ENCODE results near the gene SYTL3. TPM values are rescaled to one million over a fixed set of nuclear protein-coding genes. Genes with fewer than 3 reads are reported as not detected.
"Not testable (repeated sequence)": the region's sequence is repeated elsewhere in the genome, so short reads cannot be mapped to it uniquely, and the experiment has no call there.

The SYTL3 gene
- total RNA-seq, 2 donors from 2014 or later = 3.7 to 4.4 TPM

DNA sequence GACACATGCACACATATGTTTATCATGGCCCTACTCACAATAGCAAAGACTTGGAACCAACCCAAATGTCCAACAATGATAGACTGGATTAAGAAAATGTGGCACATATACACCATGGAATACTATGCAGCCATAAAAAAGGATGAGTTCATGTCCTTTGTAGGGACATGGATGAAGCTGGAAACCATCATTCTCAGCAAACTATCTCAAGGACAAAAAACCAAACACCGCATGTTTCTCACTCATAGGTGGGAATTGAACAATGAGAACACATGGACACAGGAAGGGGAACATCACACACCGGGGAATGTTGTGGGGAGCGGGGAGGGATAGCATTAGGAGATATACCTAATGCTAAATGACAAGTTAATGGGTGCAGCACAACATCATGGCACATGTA is 27.2 kb downstream of the SYTL3 start:
- DNase-seq; ATAC-seq; intact Hi-C loops (cut with DNase I): not testable (repeated sequence)

DNA sequence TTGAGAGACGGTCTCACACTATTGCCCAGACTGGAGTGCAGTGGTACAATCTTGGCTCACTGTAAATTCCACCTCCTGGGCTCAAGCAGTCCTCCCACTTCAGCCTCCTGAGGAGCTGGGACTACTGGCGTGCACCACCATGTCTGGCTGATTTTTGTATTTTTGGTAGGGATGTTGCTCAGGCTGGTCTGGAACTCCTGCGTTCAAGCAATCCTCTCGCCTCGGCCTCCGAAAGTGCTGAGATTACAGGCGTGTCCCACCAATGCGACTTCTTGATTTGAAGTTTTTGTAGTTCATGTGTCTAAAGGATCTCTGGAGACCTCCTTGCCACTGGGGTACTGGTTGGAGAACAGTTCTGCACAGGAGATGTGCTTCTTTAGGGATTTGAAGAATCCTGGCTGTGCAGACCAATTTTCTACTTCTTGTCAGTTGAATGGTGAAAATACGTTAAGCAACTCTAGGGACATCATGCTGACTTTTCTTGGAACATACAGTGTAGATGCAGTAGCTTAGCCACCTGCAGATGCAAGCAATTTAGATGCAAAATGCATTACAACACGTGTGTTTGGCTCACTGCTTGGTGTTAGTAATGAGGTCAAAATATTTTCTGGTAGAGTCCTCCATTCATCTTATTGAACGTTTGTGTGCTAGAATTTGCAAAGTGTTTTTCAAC is 28.2 kb downstream of the SYTL3 start:
- no peak for ATAC-seq
- intact Hi-C loops (cut with DNase I) = no loop called here
- no peak for DNase-seq

DNA sequence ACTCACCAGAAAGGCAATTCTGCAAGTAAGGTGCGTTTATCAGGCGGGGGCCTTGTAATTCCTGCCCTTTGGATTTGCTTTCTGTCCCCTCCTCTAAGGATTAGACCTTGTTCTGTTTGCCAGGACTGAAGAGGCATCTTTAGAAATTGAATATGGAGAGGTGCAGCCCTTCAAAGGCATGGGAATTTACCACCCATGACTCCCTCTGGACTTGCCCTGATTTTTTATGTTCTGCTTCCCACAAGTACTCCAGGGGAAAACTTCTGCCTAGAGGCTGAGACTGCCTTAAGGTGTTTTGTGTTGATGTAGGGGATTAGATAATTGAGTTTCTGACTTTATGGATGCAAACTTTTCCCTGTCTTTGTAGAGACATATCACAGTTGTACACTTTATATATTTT is 30.2 kb downstream of the SYTL3 start:
- intact Hi-C loops (cut with DNase I) = no loop called here
- ATAC-seq (no peak), DNase-seq (no peak)

DNA sequence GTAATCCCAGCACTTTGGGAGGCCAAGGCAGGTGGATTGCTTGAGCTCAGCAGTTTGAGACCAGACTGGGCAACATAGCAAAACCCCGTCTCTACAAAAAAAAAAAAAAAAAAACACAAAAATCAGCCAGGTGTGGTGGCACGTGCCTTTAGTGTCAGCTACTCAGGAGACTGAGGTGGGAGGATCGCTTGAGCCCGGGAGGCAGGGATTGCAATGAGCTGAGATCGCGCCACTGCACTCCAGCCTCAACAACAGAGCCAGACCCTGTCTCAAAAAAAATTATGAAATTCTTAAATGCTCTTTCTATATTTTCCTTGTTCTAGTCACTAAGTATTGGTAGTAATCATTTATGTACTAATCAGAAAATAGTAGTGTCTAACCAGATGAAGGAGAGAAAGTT is 30.6 kb downstream of the SYTL3 start:
- DNase-seq (no peak), ATAC-seq (no peak)
- intact Hi-C loops (cut with DNase I) = no loop called here

DNA sequence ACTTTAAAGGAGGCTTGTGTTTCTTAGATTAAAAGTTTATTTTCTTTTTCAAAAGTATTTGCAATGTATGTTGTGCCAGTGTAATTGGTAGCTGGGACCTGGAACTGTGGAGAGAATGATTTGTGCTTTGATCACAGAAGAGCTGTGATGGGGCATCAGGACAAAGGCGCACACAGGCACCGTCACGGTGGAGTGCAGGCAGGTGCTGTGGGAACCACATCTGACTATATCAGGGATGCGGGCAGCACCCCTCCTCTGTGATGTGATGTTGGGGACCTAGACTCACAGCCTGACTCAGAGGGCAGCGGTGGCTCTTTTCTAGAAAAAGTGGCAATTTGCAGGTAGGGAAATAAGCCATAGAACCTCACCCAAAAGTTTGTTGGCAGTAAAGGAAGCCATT is 34.5 kb downstream of the SYTL3 start:
- no peak for ATAC-seq
- intact Hi-C loops (cut with DNase I) = no loop called here

DNA sequence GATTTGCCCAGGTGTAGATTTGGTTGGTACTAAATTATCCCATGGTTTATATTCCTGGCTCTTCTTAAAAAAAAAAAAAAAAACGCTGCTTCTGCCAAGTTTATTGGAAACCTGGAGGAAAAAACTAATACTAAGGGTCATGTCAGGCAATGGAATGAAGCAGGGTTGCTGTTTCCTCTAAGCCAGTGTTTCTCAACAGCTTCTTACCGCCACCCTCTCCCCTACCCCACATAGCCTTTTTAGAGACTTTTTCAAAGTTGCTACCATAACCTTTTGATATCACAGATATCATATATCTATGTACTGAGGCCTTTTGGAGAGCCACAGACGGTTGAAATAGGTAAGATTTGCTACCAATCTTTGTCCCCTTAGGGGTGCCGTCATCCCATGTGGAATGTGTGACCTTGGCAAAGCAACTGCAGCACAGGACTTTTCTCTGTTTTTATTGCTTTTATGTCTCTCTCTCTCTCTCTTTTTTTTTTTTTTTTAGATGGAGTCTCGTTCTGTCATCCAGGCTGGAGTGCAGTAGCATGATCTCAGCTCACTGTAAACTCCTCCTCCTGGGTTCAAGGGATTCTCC is 35.0 kb downstream of the SYTL3 start:
- ATAC-seq (no peak), DNase-seq (no peak)
- intact Hi-C loops (cut with DNase I) = no loop called here

More for the DNA sequence above, 34.5 kb downstream of the SYTL3 start:
- DNase-seq = no peak

DNA sequence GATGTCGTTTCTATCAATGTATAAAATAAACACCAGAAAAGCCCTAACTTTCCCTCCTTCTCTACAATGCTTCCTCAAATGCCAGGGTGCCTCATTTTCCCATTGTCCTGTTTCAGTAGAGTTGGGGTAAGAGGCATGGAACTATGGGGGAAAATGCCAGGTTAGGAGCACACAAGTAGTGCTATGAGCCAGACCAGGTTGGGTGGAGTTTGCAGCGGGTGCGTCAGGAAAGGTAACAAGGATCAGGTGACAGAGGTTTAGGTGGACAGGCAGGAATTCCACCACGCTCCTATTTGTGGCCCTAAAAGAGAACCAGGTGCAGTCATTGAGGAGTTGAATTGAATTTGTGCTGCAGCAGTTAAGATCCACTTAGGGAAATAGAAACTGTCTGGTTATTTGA is 36.5 kb downstream of the SYTL3 start:
- no peak for ATAC-seq
- intact Hi-C loops (cut with DNase I) = no loop called here
- no peak for DNase-seq

DNA sequence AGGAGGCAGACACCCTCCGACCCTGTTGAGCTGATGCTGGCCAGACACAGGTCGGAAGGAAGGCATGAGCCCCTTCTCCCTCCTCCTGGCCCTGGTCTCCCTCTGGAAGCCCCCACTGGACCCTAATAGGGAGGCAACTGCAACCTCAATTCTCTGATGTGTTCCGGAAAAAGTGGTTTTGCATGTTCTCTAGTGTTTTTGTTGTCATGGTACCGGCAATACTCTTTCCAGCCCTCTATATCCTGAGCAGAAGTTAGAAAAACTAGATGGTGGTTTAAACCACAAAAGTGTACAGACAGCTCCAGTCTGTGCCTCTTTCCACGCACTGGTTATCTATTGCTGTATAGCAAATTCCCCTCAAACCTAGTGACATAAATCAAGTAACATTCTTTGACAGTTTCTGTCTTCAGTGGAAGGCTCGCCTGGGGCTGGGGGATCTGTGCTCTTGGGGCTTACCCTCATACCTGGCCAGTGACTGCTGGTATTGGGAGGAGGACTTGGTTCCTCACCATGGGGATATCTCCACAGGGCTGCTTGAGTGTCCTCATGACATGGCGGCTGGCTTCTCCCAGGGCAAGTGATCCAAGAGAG is 37.0 kb downstream of the SYTL3 start:
- peak; percentile 48 to 73 for ATAC-seq
- intact Hi-C loops (cut with DNase I) = no loop called here
- no peak for DNase-seq

DNA sequence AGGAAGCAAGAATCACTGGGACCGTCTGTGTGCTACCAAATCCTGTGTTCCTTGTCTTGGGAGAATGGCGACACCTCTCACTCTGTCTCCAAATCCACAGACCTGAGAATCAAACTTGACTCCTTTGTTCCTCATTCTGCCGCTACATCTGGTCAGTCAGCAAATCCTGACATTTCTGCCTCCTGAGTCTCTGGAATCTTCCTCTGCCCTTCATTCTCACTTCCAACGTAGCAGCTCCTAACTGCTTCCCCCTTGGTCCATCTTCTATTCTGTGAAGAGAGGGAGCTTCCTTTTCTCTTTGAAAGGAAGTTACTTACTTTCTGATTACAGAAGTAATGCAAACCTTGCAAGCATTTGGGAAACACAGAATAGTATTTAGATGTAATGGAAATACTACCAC is 37.7 kb downstream of the SYTL3 start:
- DNase-seq = no peak
- ATAC-seq = peak in 1 of 2 donors; percentile 54
- intact Hi-C loops (cut with DNase I) = no loop called here

DNA sequence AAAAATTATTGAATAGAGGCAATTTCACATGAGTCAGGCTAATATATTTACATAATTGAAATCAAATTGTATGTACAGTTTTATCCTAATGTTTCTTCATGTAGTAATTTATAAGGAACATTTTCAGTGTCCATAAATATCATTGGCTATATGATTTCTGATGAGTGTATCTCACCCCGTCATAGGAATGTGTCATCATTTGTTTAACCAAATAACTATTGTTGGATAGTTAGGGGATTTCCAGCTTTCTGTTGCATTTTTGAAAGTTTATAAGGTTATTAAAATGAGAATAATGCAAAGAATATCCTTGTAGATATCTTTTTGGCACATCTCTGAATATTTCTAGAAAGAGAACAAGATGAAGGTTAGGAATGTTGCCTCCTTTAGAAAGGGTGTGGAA is 39.0 kb downstream of the SYTL3 start:
- no peak for ATAC-seq
- intact Hi-C loops (cut with DNase I) = no loop called here
- DNase-seq = no peak

DNA sequence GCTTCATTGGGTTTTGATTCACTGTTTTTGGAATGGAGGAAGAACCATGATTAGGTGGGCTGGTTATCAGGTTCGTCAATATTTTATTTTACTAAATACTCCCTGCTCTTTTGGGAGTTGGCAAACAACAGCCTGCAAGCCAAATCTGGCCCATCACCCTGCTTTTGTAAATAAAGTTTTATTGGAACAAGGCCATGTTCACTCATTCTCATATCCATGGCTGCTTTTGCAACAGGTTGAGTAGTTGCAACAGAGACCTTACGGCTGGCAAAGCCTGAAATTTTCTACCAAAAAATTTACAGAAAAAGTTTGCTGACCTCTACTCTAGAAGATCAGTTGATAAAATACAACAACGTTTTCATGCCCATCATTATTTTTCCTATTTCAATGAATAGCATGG is 45.1 kb downstream of the SYTL3 start:
- ATAC-seq (no peak), DNase-seq (no peak)
- intact Hi-C loops (cut with DNase I) = loop anchor here (5.0 to 10.0 kb wide), 3 partner anchors 58 to 473 kb away; no protein-coding TSS in a partner anchor

DNA sequence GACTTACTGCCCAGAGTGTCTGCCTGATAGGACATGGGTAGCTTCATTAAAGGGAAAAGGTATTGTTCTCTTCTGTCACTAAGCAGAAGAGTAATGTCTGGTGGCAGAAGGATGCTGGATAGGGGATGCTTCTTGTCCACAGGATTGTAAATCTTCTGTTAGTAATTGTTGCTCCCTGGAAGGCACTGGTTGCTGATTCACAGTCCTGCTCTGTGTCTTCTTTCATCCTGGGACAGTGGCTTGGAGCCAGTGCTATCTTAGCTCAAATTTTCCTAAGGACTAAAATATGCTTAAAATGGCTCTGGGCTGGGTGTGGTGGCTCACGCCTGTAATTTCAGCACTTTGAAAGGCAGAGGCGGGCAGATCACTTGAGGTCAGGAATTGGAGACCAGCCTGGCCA is 48.0 kb downstream of the SYTL3 start:
- intact Hi-C loops (cut with DNase I) = loop anchor here in 1 of 2 donors (10.0 kb wide), 1 partner anchor 473 kb away; no protein-coding TSS in a partner anchor
- peak in 1 of 2 donors; percentile 49 for ATAC-seq
- DNase-seq = no peak

DNA sequence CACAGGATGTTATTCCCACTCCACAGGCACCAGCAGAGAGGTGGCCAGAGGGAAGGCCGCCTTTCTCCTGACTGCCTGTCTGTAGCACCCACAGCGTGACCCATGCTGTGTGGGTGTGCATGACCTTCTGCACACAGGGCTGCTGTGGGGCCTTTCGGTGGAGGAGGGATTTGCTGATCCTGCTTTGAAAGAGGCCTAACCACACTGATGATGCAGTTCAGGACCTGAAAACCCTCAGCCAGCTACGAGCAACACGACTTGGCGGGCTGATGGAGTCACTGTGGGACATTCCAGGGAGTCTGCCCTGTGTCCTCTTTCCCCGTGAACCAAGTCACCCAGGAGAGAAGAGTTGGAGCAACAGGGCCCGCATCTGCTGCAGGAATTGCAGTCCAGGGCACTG is 49.1 kb downstream of the SYTL3 start:
- intact Hi-C loops (cut with DNase I) = loop anchor here in 1 of 2 donors (10.0 kb wide), 1 partner anchor 474 kb away; no protein-coding TSS in a partner anchor
- no peak for DNase-seq

DNA sequence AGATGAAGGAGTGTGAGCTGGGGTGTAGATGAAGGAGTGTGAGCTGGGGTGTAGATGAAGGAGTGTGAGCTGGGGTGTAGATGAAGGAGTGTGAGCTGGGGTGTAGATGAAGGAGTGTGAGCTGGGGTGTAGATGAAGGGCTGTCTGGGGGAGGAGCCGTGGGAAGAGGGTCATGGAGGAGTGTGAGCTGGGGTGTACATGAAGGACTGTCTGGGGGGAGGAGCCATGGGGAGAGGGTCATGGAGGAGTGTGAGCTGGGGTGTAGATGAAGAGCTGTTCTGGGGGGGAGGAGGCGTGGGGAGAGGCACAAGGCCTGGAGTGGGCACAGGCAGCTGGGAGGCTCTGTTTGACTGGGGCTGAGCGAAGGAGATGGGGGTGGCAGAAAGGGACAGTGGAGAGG is 51.4 kb downstream of the SYTL3 start:
- ATAC-seq; intact Hi-C loops (cut with DNase I); DNase-seq: not testable (repeated sequence)

More for the DNA sequence above, 49.1 kb downstream of the SYTL3 start:
- peak in 1 of 2 donors; percentile 16 for ATAC-seq

DNA sequence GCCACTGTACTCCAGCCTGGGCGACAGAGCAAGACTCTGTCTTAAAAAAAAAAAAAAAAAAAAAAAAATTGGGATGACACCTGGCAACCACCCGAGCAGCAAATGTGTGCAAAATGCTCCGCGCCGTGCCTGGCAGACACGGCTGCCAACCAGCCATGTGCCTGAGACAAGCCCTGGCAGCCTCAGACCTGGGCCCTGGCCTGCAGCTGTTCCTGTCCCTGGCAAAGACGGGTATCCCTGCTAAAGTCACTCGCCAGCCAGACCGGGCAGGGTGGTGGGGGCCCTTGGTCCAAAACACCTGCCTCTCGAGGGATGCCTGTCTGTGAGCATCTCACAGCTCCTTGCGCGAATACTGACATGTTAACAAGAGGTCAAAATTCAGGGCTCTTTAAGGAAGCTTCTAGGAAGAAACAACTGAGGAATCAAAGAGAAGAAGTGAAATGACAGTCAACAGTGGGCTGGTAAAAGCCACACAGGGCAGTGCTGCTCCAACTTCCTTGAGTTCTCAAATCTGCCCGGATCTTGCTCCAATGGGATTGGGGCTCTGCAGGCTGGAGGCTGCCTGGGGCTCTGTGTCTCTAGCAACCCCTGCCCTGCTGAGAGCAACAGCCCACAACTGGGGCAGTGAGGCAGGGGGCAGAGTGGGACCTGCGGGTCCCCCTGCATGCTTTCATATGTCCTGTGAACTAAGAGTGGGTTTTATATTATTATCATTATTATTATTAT is 53.4 kb downstream of the SYTL3 start:
- peak; percentile 11 to 17 for ATAC-seq
- intact Hi-C loops (cut with DNase I) = no loop called here
- DNase-seq = peak; percentile 44

DNA sequence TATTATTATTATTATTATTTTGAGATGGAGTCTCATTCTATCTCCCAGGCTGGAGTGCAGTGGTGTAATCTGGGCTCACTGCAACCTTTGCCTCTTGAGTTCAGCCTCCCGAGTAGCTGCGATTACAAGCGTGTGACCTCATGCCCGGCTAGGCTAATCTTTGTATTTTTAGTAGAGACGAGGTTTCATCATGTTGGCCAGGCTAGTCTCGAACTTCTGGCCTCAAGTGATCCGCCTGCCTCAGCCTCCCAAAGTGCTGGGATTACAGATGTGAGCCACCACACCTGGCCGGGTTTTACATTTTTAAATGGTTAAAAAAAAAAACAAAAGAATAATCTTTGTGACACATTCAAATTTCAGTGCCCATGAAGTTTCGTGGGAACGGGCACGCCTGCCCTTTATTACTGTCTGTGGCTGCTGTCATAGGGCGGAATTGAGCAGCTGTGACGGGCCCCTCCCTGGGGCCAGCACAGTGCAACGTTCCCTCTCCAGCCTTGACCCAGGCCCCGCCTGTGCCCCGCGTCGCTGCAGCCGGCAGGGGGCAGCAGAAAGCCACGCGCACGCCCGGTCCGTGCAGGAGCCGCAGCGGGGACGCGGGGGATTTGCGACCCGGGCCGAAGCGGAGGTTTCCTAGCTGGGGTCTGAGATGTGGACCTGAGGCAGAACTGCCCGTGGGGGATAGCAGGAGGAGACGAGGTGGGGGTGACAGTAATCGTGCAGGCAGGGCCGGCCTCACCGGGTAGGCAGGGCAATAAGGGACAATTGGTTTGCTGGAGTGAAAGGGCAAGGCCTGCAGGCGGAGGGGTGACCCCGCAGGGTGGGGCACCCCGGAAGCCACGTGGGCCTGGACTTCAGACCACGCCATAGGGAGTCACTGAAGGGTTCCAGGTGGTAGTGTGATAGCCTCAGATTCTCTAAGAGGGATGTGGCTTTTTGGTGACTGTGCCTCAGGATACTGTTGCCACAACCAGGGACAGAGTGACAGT is 54.3 kb downstream of the SYTL3 start:
- DNase-seq (peak; percentile 86), ATAC-seq (peak; percentile 88 to 90)
- intact Hi-C loops (cut with DNase I) = no loop called here

DNA sequence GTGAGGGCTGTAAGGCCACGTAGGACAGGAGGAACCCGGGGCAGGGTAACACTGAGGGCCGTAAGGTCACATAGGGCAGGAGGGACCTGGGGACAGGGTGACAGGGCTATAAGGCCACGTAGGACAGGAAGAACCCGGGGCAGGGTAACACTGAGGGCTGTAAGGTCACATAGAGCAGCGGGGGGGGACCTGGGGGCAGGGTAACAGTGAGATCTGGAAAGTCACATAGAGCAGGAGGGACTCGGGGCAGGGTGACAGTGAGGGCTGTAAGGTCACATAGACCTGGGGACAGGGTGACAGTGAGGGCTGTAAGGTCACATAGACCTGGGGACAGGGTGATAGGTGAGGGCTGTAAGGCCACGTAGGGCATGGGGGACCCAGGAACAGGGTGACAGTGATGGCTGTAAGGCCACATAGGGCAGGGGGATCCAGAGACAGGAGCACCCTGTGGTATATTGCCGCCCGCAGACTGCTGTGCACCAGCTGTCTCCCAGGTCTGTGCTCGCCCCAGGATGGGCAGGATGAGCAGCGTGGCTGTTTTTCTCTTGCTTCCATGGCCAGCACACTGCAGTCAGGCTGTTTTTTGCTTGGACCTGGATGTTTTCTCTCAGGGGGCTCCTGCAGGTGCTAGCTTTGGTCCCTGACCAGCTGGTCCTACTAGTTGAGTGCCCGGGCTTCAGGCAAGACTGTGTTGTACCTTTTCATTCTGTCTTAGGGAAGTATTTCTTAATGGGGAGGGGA is 55.7 kb downstream of the SYTL3 start:
- DNase-seq (no peak), ATAC-seq (no peak)
- intact Hi-C loops (cut with DNase I) = loop anchor here in 1 of 2 donors (2.0 to 5.0 kb wide), 2 partner anchors 112 to 265 kb away; partner anchors contain the start of gene EZR

Data from left cardiac atrium (tissue), 4 donors.